ENCODE results near the gene YAP1. TPM values are rescaled to one million over a fixed set of nuclear protein-coding genes. Genes with fewer than 3 reads are reported as not detected.

The YAP1 gene
- polyA plus RNA-seq, 1 donor from 2014 or later, result 0.46 TPM

DNA sequence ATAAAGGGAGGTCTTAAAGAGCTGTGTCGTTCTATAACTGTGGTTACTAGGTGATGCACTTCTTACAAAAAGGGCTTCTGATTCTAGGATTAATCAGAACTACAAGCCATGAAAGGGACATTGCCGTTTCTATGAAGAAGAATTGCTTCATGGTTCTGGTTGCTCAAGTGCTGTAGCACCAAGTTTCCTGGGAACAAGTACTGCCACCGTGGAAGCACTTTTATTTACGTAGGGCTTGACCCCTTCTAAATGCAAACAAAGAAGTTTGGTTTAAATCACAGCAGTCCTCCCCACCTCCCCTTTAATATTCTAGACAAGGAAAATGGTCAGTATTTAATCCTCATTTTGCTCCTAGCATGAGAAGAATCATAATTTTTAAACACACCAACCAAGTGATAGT lies 9.8 kb downstream of the YAP1 start:
- Histone ChIP-seq H3K9ac (ENCODE audit: low read length) (no peak overlapping the region), H3K27me3 (ENCODE audit: insufficient read depth, low read depth, low read length) (no peaks in the 10 kb centered on the region), H3K27ac (ENCODE audit: low read length) (no peak overlapping the region), H3K36me3 (ENCODE audit: insufficient read depth, low read length) (no peaks in the 10 kb centered on the region), H3K79me2 (replicated peaks; ENCODE audit: insufficient read depth, low read length) (peaks cover 21% of the 10 kb centered on the region), H3K9me3 (ENCODE audit: low read length) (no peaks in the 10 kb centered on the region), H3K9me2 (ENCODE audit: insufficient read depth, low read length) (no peaks in the 10 kb centered on the region), H2AFZ (ENCODE audit: low read depth, low read length) (no peak overlapping the region), H3K4me3 (ENCODE audit: low read length) (no peak overlapping the region), H4K20me1 (ENCODE audit: insufficient read depth) (no peaks in the 10 kb centered on the region), H3K4me2 (ENCODE audit: low read length) (no peak overlapping the region), H3F3A (ENCODE audit: insufficient read depth, low read length, poor library complexity, severe bottlenecking) (no peaks in the 10 kb centered on the region)
- TF ChIP-seq, protein P1, sequence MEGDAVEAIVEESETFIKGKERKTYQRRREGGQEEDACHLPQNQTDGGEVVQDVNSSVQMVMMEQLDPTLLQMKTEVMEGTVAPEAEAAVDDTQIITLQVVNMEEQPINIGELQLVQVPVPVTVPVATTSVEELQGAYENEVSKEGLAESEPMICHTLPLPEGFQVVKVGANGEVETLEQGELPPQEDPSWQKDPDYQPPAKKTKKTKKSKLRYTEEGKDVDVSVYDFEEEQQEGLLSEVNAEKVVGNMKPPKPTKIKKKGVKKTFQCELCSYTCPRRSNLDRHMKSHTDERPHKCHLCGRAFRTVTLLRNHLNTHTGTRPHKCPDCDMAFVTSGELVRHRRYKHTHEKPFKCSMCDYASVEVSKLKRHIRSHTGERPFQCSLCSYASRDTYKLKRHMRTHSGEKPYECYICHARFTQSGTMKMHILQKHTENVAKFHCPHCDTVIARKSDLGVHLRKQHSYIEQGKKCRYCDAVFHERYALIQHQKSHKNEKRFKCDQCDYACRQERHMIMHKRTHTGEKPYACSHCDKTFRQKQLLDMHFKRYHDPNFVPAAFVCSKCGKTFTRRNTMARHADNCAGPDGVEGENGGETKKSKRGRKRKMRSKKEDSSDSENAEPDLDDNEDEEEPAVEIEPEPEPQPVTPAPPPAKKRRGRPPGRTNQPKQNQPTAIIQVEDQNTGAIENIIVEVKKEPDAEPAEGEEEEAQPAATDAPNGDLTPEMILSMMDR (IDR thresholded peaks at IDR 0.05; ENCODE audit: poor library complexity, severe bottlenecking), result no peak
- TF ChIP-seq TAF1 (IDR thresholded peaks at IDR 0.05; ENCODE audit: low read depth) (no peak), POLR2AphosphoS5 (IDR thresholded peaks at IDR 0.05) (no peak), EP300 (conservative IDR thresholded peaks at IDR 0.05; ENCODE audit: poor library complexity, severe bottlenecking) (no peak), RAD21 (conservative IDR thresholded peaks at IDR 0.05) (no peak), SMC3 (conservative IDR thresholded peaks at IDR 0.05; ENCODE audit: poor library complexity) (no peak), EZH2 (IDR thresholded peaks at IDR 0.05; ENCODE audit: borderline replicate concordance, insufficient read depth, low read length, poor library complexity, severe bottlenecking) (no peak), MXI1 (conservative IDR thresholded peaks at IDR 0.05; ENCODE audit: poor library complexity, severe bottlenecking) (no peak)
- TF ChIP-seq, protein P2, sequence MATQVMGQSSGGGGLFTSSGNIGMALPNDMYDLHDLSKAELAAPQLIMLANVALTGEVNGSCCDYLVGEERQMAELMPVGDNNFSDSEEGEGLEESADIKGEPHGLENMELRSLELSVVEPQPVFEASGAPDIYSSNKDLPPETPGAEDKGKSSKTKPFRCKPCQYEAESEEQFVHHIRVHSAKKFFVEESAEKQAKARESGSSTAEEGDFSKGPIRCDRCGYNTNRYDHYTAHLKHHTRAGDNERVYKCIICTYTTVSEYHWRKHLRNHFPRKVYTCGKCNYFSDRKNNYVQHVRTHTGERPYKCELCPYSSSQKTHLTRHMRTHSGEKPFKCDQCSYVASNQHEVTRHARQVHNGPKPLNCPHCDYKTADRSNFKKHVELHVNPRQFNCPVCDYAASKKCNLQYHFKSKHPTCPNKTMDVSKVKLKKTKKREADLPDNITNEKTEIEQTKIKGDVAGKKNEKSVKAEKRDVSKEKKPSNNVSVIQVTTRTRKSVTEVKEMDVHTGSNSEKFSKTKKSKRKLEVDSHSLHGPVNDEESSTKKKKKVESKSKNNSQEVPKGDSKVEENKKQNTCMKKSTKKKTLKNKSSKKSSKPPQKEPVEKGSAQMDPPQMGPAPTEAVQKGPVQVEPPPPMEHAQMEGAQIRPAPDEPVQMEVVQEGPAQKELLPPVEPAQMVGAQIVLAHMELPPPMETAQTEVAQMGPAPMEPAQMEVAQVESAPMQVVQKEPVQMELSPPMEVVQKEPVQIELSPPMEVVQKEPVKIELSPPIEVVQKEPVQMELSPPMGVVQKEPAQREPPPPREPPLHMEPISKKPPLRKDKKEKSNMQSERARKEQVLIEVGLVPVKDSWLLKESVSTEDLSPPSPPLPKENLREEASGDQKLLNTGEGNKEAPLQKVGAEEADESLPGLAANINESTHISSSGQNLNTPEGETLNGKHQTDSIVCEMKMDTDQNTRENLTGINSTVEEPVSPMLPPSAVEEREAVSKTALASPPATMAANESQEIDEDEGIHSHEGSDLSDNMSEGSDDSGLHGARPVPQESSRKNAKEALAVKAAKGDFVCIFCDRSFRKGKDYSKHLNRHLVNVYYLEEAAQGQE (IDR thresholded peaks at IDR 0.05; ENCODE audit: borderline replicate concordance), result no peak

DNA sequence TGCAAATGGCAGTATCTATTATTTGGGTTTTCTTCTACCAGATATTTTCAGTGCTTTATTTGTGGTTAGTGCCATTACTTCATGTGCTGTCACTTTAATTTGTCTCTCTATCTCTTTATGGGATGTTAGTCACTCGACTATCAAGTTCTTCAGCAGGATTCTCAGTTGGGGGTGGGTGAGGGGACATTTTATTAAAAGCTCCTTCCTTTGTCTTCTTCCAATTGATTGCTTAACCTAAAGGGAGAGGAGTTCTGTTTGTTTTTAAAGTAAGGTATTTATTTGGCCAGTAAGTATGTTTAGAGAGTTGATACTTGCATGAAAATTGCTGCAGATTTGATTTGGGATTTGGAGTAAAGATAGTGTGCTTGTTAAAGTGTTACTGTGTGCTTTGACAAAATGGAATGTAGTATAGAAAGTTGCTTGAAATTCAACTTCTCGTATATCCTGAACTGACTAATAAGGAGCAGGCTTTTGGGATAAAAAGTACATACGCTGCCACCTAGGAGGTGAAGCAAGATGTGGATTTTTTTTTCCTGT lies 10.3 kb downstream of the YAP1 start:
- Histone ChIP-seq H3K4me2 (ENCODE audit: low read length) (no peak overlapping the region), H3F3A (ENCODE audit: insufficient read depth, low read length, poor library complexity, severe bottlenecking) (no peaks in the 10 kb centered on the region), H3K9ac (ENCODE audit: low read length) (no peak overlapping the region), H4K20me1 (ENCODE audit: insufficient read depth) (no peaks in the 10 kb centered on the region), H3K9me3 (ENCODE audit: low read length) (no peaks in the 10 kb centered on the region), H3K36me3 (ENCODE audit: insufficient read depth, low read length) (no peaks in the 10 kb centered on the region), H3K9me2 (ENCODE audit: insufficient read depth, low read length) (no peaks in the 10 kb centered on the region), H3K79me2 (replicated peaks; ENCODE audit: insufficient read depth, low read length) (peaks cover 21% of the 10 kb centered on the region), H3K4me3 (ENCODE audit: low read length) (no peak overlapping the region), H3K27me3 (ENCODE audit: insufficient read depth, low read depth, low read length) (no peaks in the 10 kb centered on the region), H3K27ac (ENCODE audit: low read length) (no peak overlapping the region), H2AFZ (ENCODE audit: low read depth, low read length) (no peak overlapping the region)
- TF ChIP-seq POLR2AphosphoS5 (IDR thresholded peaks at IDR 0.05), result no peak
- TF ChIP-seq SMC3 (conservative IDR thresholded peaks at IDR 0.05; ENCODE audit: poor library complexity), result no peak
- TF ChIP-seq EZH2 (IDR thresholded peaks at IDR 0.05; ENCODE audit: borderline replicate concordance, insufficient read depth, low read length, poor library complexity, severe bottlenecking), result no peak
- TF ChIP-seq, protein P1 (IDR thresholded peaks at IDR 0.05; ENCODE audit: poor library complexity, severe bottlenecking), result no peak
